DOHH2 (cell line): ENCODE measurements around the gene RIPOR2.

ENCODE experiments used
- EZH2phosphoT487 ChIP-seq: fragments of 200-600 bp; sonication (generic); IDR thresholded peaks from 2 replicates; pipeline ENCODE4 v1.6.1; 2017; ENCODE audit warnings: borderline replicate concordance, mild to moderate bottlenecking, antibody characterized with exemption, low read length, moderate library complexity, mixed read lengths
- TF ChIP-seq, protein P1 (sequence below): fragments of 200-600 bp; sonication (generic); IDR thresholded peaks from one replicate; pipeline ENCODE4 v1.5.1; 2014; ENCODE audit warnings: antibody characterized with exemption, mild to moderate bottlenecking, low read depth, low read length; ENCODE audit not compliant: poor library complexity, severe bottlenecking

DNA sequence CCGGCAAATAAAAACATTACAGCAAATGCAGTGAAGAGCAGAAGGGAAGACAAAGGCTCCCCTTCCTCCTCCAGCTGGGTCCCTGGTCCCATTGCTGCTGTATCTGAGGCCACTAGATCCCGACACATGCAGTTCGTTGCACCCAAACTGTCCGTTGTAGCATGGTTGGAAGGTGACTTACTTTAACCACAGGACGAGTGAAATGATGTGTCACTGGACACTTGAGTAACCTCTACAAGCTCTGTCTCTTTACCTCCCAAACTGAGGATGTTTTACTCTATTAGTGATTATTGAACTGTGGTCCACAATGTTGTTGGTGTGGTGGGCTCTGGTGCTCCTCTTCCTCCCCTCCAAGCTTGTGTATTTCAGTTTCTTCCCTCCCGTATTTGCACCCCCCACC, 90.9 kb downstream of the RIPOR2 start:
- TF ChIP-seq, protein P1, sequence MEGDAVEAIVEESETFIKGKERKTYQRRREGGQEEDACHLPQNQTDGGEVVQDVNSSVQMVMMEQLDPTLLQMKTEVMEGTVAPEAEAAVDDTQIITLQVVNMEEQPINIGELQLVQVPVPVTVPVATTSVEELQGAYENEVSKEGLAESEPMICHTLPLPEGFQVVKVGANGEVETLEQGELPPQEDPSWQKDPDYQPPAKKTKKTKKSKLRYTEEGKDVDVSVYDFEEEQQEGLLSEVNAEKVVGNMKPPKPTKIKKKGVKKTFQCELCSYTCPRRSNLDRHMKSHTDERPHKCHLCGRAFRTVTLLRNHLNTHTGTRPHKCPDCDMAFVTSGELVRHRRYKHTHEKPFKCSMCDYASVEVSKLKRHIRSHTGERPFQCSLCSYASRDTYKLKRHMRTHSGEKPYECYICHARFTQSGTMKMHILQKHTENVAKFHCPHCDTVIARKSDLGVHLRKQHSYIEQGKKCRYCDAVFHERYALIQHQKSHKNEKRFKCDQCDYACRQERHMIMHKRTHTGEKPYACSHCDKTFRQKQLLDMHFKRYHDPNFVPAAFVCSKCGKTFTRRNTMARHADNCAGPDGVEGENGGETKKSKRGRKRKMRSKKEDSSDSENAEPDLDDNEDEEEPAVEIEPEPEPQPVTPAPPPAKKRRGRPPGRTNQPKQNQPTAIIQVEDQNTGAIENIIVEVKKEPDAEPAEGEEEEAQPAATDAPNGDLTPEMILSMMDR = no peak
- no peak for TF ChIP-seq EZH2phosphoT487
